ENCODE measurements around the gene TECPR1.

- TF ChIP-seq, protein P1, sequence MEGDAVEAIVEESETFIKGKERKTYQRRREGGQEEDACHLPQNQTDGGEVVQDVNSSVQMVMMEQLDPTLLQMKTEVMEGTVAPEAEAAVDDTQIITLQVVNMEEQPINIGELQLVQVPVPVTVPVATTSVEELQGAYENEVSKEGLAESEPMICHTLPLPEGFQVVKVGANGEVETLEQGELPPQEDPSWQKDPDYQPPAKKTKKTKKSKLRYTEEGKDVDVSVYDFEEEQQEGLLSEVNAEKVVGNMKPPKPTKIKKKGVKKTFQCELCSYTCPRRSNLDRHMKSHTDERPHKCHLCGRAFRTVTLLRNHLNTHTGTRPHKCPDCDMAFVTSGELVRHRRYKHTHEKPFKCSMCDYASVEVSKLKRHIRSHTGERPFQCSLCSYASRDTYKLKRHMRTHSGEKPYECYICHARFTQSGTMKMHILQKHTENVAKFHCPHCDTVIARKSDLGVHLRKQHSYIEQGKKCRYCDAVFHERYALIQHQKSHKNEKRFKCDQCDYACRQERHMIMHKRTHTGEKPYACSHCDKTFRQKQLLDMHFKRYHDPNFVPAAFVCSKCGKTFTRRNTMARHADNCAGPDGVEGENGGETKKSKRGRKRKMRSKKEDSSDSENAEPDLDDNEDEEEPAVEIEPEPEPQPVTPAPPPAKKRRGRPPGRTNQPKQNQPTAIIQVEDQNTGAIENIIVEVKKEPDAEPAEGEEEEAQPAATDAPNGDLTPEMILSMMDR (IDR thresholded peaks at IDR 0.05; ENCODE audit: insufficient read depth, low read length, poor library complexity, severe bottlenecking), result no peak
- no peak for TF ChIP-seq EZH2phosphoT487 (conservative IDR thresholded peaks at IDR 0.05; ENCODE audit: low read length)
These were observed 37.4 kb upstream of the TECPR1 start for GRCh38 chr7:98289333-98289875.

Measured in SU-DHL-6 (cell line).